Loucy (cell line): ENCODE measurements around the gene SORCS1.

Experiments used
- H2AFZ ChIP-seq: fragments of 200-600 bp; sonication (generic); 2 replicates; pipeline ENCODE4 v1.6.0; 2016; ENCODE audit warnings: antibody characterized with exemption, mild to moderate bottlenecking, low read length, moderate library complexity
- H3F3A ChIP-seq: fragments of 200-600 bp; 2 replicates; pipeline ENCODE4 v1.6.0; 2016; ENCODE audit warnings: antibody characterized with exemption, low read depth, mild to moderate bottlenecking
- H3K27me3 ChIP-seq: fragments of 200-600 bp; sonication (generic); 2 replicates; pipeline ENCODE4 v1.6.1; 2014; ENCODE audit warnings: low read length, mild to moderate bottlenecking; ENCODE audit not compliant: insufficient read depth, poor library complexity, severe bottlenecking
- H3K36me3 ChIP-seq: fragments of 200-600 bp; sonication (generic); 2 replicates; pipeline ENCODE4 v1.6.1; 2016; ENCODE audit warnings: low read length; ENCODE audit not compliant: insufficient read depth
- H3K4me1 ChIP-seq: fragments of 200-600 bp; sonication (generic); 2 replicates; pipeline ENCODE4 v1.5.1; 2014; ENCODE audit warnings: low read length, mild to moderate bottlenecking; ENCODE audit not compliant: insufficient read depth, poor library complexity, severe bottlenecking
- H3K4me2 ChIP-seq: fragments of 200-600 bp; sonication (generic); 2 replicates; pipeline ENCODE4 v1.6.0; 2014; ENCODE audit warnings: antibody characterized with exemption, low read length, low read depth, mild to moderate bottlenecking; ENCODE audit not compliant: poor library complexity, severe bottlenecking
- H3K4me3 ChIP-seq: fragments of 200-600 bp; sonication (generic); 2 replicates; pipeline ENCODE4 v1.5.1; 2014; ENCODE audit warnings: low read length, mild to moderate bottlenecking, mixed read lengths; ENCODE audit not compliant: poor library complexity, severe bottlenecking
- H3K79me2 ChIP-seq: fragments of 200-600 bp; sonication (generic); 2 replicates; pipeline ENCODE4 v1.6.1; 2014; ENCODE audit warnings: low read length; ENCODE audit not compliant: insufficient read depth
- H3K9ac ChIP-seq: fragments of 200-600 bp; sonication (generic); 2 replicates; pipeline ENCODE4 v1.6.0; 2014; ENCODE audit warnings: mild to moderate bottlenecking, low read depth, low read length, moderate library complexity; ENCODE audit not compliant: poor library complexity, severe bottlenecking
- H3K9me2 ChIP-seq: fragments of 200-600 bp; sonication (generic); replicated peaks from 2 replicates; pipeline ENCODE4 v1.6.1; 2016; ENCODE audit warnings: low read depth, low read length, mixed read lengths
- H3K9me3 ChIP-seq: fragments of 200-600 bp; sonication (generic); 2 replicates; pipeline ENCODE4 v1.6.1; 2014; ENCODE audit warnings: mild to moderate bottlenecking, antibody characterized with exemption, low read length, low read depth; ENCODE audit not compliant: insufficient read depth
- H4K20me1 ChIP-seq: fragments of 200-600 bp; sonication (generic); 2 replicates; pipeline ENCODE4 v1.6.0; 2014; ENCODE audit warnings: antibody characterized with exemption, low read length, mild to moderate bottlenecking; ENCODE audit not compliant: insufficient read depth, poor library complexity, severe bottlenecking
- CTCF ChIP-seq: fragments of 200-600 bp; sonication (generic); conservative IDR thresholded peaks from 2 replicates; pipeline ENCODE4 v1.5.1; 2014; ENCODE audit warnings: mild to moderate bottlenecking, antibody characterized with exemption, low read length
- EZH2phosphoT487 ChIP-seq: fragments of 200-600 bp; IDR thresholded peaks from 2 replicates; pipeline ENCODE4 v1.6.1; 2018; ENCODE audit warnings: antibody characterized with exemption, mild to moderate bottlenecking, moderate library complexity, borderline replicate concordance

Gene SORCS1

DNA sequence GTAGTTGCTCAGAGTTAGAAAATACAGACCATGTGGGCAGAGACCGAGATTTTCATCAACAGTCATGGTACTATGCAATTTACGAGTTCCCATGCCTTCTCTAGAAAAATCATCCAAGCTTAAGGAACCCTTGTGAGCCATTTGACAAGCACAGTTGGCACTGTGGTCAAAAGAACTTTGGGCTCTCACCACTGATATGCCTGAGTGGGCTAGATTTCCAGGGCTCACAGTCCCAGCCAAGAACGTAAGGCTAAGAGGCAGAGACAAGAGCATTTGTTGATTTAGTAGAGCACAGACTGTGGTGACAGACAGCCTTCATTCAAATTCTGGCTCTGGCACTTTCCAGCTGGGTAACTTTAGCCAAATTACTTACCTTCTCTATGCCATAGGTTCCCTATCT is 407.0 kb downstream of the SORCS1 start:
- Histone ChIP-seq H3K9me2 (no peaks in the 10 kb centered on the region), H3K4me2 (no peak overlapping the region), H2AFZ (no peak overlapping the region), H3K9ac (no peak overlapping the region), H3F3A (no peaks in the 10 kb centered on the region), H3K4me1 (peaks cover 14% of the 10 kb centered on the region), H3K36me3 (no peaks in the 10 kb centered on the region), H3K4me3 (no peak overlapping the region), H3K9me3 (peaks cover 12% of the 10 kb centered on the region; the same call in 1 of the 2 replicates), H3K27me3 (no peaks in the 10 kb centered on the region), H3K79me2 (no peaks in the 10 kb centered on the region), H4K20me1 (no peaks in the 10 kb centered on the region)
- no peak for TF ChIP-seq EZH2phosphoT487
- TF ChIP-seq CTCF, result no peak

DNA sequence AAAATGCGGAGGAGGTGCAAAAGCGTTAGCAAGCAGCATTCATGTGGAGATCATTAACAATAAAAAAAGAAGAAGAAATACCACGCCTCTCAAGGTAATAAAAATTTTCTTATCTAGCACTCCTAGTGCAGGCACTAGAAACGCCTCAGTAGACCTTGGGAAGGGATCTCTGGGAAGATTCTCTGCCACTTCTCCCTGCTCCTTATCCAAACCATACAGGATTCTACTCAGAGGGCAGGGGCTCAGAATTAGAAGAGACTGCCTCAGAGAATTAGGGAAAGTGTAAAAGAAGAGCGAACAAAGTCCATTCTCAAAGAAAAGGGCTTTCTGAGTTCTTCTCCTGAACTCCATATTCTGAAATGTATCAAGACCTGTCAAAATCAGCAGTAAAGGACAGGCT is 413.4 kb downstream of the SORCS1 start:
- Histone ChIP-seq H3K36me3 (no peaks in the 10 kb centered on the region), H4K20me1 (no peaks in the 10 kb centered on the region), H3K9me3 (no peaks in the 10 kb centered on the region), H3K27me3 (no peaks in the 10 kb centered on the region), H3K79me2 (no peaks in the 10 kb centered on the region), H3K4me1 (no peaks in the 10 kb centered on the region), H3K9me2 (no peaks in the 10 kb centered on the region), H3F3A (no peaks in the 10 kb centered on the region), H3K4me3 (no peak overlapping the region), H2AFZ (no peak overlapping the region), H3K9ac (no peak overlapping the region), H3K4me2 (no peak overlapping the region)
- TF ChIP-seq CTCF, result no peak
- TF ChIP-seq EZH2phosphoT487, result no peak

- Histone ChIP-seq H3K4me2 (no peak overlapping the region), H3K79me2 (no peaks in the 10 kb centered on the region), H3K9me3 (no peaks in the 10 kb centered on the region), H3K36me3 (no peaks in the 10 kb centered on the region), H3K27me3 (no peaks in the 10 kb centered on the region), H4K20me1 (no peaks in the 10 kb centered on the region), H3K4me3 (no peak overlapping the region), H3K9ac (no peak overlapping the region), H2AFZ (no peak overlapping the region), H3K9me2 (no peaks in the 10 kb centered on the region), H3F3A (no peaks in the 10 kb centered on the region), H3K4me1 (no peaks in the 10 kb centered on the region)
- no peak for TF ChIP-seq EZH2phosphoT487
- TF ChIP-seq CTCF, result no peak
These were observed 417.6 kb downstream of the SORCS1 start for GRCh38 chr10:106746868-106747267.
